NB4 (cell line): ENCODE data around the gene EIF3J.

Experiments
- DNase-seq: peaks from one replicate; pipeline ENCODE4 v3.0.0; 2010; ENCODE audit warnings: low read depth
- H3K4me3 ChIP-seq: one replicate; pipeline ENCODE4 v1.5.1; 2011; ENCODE audit warnings: mild to moderate bottlenecking, low read depth, low read length, moderate library complexity
- CTCF ChIP-seq: IDR thresholded peaks from one replicate; pipeline ENCODE4 v1.5.1; 2012; ENCODE audit warnings: low read depth, low read length
- MYC ChIP-seq: IDR thresholded peaks from 2 replicates; pipeline ENCODE4 v1.6.1; 2011; ENCODE audit warnings: low read depth, low read length
- POLR2A ChIP-seq: IDR thresholded peaks from 2 replicates; pipeline ENCODE4 v1.6.1; 2011; ENCODE audit warnings: mild to moderate bottlenecking; ENCODE audit not compliant: insufficient read length; ENCODE audit errors: extremely low read depth
- TF ChIP-seq, protein P1 (sequence below): IDR thresholded peaks from 2 replicates; pipeline ENCODE4 v1.6.1; 2011; ENCODE audit warnings: low read depth, low read length

The EIF3J gene, protein sequence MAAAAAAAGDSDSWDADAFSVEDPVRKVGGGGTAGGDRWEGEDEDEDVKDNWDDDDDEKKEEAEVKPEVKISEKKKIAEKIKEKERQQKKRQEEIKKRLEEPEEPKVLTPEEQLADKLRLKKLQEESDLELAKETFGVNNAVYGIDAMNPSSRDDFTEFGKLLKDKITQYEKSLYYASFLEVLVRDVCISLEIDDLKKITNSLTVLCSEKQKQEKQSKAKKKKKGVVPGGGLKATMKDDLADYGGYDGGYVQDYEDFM

GRCh38 chr15:44536962-44537734 lies at the start of gene EIF3J:
TSS of gene EIF3J (plus strand) at chr15:44537147. CDS start at chr15:44537195, 48 bp downstream.
- H3K4me3 ChIP-seq = peak within 1 kb of the TSS; percentile 99
- peak; percentile 97 for DNase-seq
- peak; percentile 85 for TF ChIP-seq MYC
- TF ChIP-seq, protein P1, sequence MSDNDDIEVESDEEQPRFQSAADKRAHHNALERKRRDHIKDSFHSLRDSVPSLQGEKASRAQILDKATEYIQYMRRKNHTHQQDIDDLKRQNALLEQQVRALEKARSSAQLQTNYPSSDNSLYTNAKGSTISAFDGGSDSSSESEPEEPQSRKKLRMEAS = peak; percentile 80
- TF ChIP-seq POLR2A = peak; percentile 74
- no peak for TF ChIP-seq CTCF

GRCh38 chr15:44489464-44489863 lies 47.5 kb upstream of the EIF3J start:
- peak; percentile 27 for DNase-seq
- TF ChIP-seq, protein P1 = no peak
- no peak for TF ChIP-seq POLR2A
- no peak for TF ChIP-seq MYC
- TF ChIP-seq CTCF = no peak
- H3K4me3 ChIP-seq = no peak overlapping the region

- DNase-seq = no peak
- H3K4me3 ChIP-seq = no peak overlapping the region
- TF ChIP-seq, protein P1 = no peak
- TF ChIP-seq POLR2A (no peak), MYC (no peak), CTCF (no peak)
Observed at GRCh38 chr15:44490622-44491021, 46.3 kb upstream of the EIF3J start.

GRCh38 chr15:44492040-44492439 lies 44.9 kb upstream of the EIF3J start:
- H3K4me3 ChIP-seq = no peak overlapping the region
- DNase-seq = no peak
- TF ChIP-seq, protein P1 = no peak
- no peak for TF ChIP-seq POLR2A
- TF ChIP-seq MYC = no peak
- no peak for TF ChIP-seq CTCF

DNA sequence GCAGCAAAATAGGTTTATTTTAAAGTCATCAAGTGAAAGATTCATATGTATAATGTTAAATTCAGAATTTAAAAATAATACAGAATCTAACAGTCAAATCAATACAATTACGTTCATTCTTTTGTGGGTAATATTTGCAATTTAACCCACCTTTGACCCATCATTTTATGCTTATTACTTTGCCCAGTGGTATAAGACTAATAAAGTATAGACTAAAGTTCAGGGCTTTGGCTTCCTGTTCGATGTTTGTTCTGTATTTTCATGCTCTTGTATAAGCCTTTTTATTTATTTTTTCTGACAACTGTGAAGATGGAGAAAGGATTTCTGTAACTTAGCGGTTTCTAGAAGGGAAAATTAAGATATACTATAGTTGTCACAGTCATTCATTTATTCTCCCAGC lies 44.3 kb upstream of the EIF3J start:
- TF ChIP-seq MYC (no peak), POLR2A (no peak), CTCF (no peak)
- TF ChIP-seq, protein P1 = no peak
- no peak for DNase-seq
- H3K4me3 ChIP-seq = no peak overlapping the region
